AG09309 (cell line): ENCODE measurements around the gene LRMDA.

Experiments used
- DNase-seq: peaks from one replicate; pipeline ENCODE4 v3.0.0-alpha.2; 2010; ENCODE audit warnings: low read depth
- H3K4me3 ChIP-seq: 2 replicates; pipeline ENCODE4 v1.5.1; 2011; ENCODE audit warnings: mild to moderate bottlenecking, low read depth, low read length, moderate library complexity; ENCODE audit not compliant: control insufficient read depth
- TF ChIP-seq, protein P1 (sequence below): IDR thresholded peaks from 2 replicates; pipeline ENCODE4 v1.5.1; 2011; ENCODE audit warnings: mild to moderate bottlenecking, low read depth, low read length, inconsistent platforms; ENCODE audit not compliant: insufficient read depth, control insufficient read depth; ENCODE audit errors: missing control alignments

Gene LRMDA

GRCh38 chr10:75451831-75452230 is 20.4 kb downstream of the LRMDA start:
- DNase-seq, result no peak
- TF ChIP-seq, protein P1, sequence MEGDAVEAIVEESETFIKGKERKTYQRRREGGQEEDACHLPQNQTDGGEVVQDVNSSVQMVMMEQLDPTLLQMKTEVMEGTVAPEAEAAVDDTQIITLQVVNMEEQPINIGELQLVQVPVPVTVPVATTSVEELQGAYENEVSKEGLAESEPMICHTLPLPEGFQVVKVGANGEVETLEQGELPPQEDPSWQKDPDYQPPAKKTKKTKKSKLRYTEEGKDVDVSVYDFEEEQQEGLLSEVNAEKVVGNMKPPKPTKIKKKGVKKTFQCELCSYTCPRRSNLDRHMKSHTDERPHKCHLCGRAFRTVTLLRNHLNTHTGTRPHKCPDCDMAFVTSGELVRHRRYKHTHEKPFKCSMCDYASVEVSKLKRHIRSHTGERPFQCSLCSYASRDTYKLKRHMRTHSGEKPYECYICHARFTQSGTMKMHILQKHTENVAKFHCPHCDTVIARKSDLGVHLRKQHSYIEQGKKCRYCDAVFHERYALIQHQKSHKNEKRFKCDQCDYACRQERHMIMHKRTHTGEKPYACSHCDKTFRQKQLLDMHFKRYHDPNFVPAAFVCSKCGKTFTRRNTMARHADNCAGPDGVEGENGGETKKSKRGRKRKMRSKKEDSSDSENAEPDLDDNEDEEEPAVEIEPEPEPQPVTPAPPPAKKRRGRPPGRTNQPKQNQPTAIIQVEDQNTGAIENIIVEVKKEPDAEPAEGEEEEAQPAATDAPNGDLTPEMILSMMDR, result no peak
- no peak overlapping the region for H3K4me3 ChIP-seq

DNA sequence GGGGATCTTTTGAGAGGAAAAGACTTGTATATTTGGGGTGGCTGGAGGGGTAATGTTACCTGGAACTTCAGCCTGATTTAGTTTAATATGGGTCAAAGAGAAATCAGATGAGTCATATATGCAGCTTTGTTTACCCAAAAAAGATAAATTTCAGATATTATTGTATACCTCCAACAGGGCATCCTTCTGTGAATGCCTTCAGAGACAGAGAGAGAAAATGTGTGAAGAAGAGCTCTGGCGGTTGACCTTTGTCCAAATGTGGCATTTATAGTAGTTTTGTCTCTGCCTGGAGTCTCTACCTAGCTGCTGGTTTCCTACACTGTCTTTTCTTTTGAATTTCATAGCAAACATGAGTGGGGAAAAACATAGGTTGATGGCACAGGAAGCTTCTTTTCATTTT is 21.6 kb downstream of the LRMDA start:
- TF ChIP-seq, protein P1, result no peak
- H3K4me3 ChIP-seq, result no peak overlapping the region
- DNase-seq, result no peak

- TF ChIP-seq, protein P1, result no peak
- H3K4me3 ChIP-seq, result no peak overlapping the region
- no peak for DNase-seq
Observed at GRCh38 chr10:75456122-75456521, 24.7 kb downstream of the LRMDA start.

DNA sequence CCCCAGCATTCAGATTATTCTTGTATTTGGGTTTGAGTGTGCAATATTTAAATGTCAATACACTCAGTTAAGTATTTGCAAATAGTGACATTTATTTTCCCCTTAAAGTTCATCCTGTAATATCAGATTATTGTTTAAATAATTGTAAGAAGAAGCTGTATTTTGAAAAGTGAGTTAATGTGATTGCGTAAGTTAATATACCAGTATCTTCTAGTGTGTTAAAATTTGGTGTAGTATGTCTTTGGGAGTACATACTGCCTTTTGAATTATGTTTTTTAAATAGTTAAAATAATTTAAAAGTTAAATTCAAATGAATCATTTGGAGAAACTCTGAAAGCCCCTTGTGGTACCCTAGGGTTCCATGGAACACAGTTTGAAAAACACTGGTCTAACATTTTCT is 28.6 kb downstream of the LRMDA start:
- TF ChIP-seq, protein P1, result no peak
- H3K4me3 ChIP-seq, result no peak overlapping the region
- DNase-seq, result no peak

- TF ChIP-seq, protein P1, result no peak
- DNase-seq, result no peak
- no peak overlapping the region for H3K4me3 ChIP-seq
Observed at GRCh38 chr10:75461672-75462649, 30.5 kb downstream of the LRMDA start.

- TF ChIP-seq, protein P1, result no peak
- DNase-seq, result no peak
- H3K4me3 ChIP-seq, result no peak overlapping the region
Observed at GRCh38 chr10:75462865-75463264, 31.4 kb downstream of the LRMDA start.
